NCI-H2171 (cell line): ENCODE results near the gene GUCA1C.

Experiments
- DNase-seq: peaks from one replicate; lab custom pipeline; 2025; lab: John Stamatoyannopoulos, UW

GUCA1C gene

GRCh38 chr3:108907194-108907593 is 46.5 kb downstream of the GUCA1C start:
- DNase-seq: no peak

GRCh38 chr3:108899530-108899929 is 54.1 kb downstream of the GUCA1C start:
- DNase-seq: no peak

- no peak for DNase-seq
These were observed 55.8 kb downstream of the GUCA1C start for GRCh38 chr3:108897883-108898282.

GRCh38 chr3:108894981-108895380 is 58.7 kb downstream of the GUCA1C start:
- DNase-seq: no peak

GRCh38 chr3:108891833-108892232 is 61.8 kb downstream of the GUCA1C start:
- no peak for DNase-seq

GRCh38 chr3:108887777-108888176 is 65.9 kb downstream of the GUCA1C start:
- DNase-seq: no peak

GRCh38 chr3:108887121-108887520 is 66.6 kb downstream of the GUCA1C start:
- DNase-seq: no peak

- no peak for DNase-seq
These were observed 70.3 kb downstream of the GUCA1C start for GRCh38 chr3:108883373-108883772.

GRCh38 chr3:108882762-108883161 is 70.9 kb downstream of the GUCA1C start:
- no peak for DNase-seq

GRCh38 chr3:108879915-108880314 is 73.8 kb downstream of the GUCA1C start:
- no peak for DNase-seq

GRCh38 chr3:108877901-108878300 is 75.8 kb downstream of the GUCA1C start:
- DNase-seq: no peak

GRCh38 chr3:108863799-108864135 is 89.9 kb downstream of the GUCA1C start:
- DNase-seq: no peak

- DNase-seq: no peak
These were observed 90.5 kb downstream of the GUCA1C start for GRCh38 chr3:108862865-108863798.

GRCh38 chr3:108861401-108861800 is 92.3 kb downstream of the GUCA1C start:
- DNase-seq: no peak
